ENCODE results near the gene MLLT1.

The MLLT1 gene

GRCh38 chr19:6229951-6230712, 49.6 kb downstream of the MLLT1 start:
- DNase-seq (ENCODE audit: low spot score) = no peak
- Mint-ChIP-seq H3K36me3 (ENCODE audit: low read depth) (peaks cover 5% of the 10 kb centered on the region), H3K4me1 (ENCODE audit: low read depth) (peaks cover 6% of the 10 kb centered on the region), H3K27ac (no peak overlapping the region), H3K4me3 (no peak overlapping the region), H3K9me3 (no peaks in the 10 kb centered on the region), H3K27me3 (ENCODE audit: low read depth) (no peaks in the 10 kb centered on the region)

DNA sequence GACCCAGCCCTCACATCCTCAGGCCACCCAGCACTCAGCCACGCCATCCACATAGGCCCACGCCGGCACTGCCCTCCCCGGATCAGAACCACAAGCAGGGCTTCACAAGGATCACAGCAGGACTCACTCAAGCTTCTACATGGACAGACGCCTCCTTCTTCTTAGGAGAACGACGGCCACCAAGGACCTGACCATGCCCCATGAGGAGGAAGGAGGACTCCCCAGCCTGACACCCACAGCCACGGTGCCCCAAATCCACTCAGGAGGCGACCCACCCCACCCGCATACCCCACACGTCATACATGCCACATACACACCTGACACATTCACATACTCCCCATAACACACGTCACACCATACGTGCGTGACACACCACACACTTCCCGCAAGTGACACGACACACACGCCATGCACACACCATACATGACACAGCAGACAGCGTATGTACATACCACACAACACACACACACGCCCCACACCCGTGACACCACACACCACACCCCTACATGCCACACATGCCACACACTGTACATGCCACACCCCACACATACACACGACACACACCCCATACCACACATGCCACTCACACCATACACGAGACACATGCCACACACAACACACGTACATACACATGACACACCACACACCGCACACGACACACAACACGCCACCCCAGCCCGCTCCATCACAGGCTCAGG, 50.4 kb downstream of the MLLT1 start:
- H3K36me3 Mint-ChIP-seq (ENCODE audit: low read depth) = peaks cover 5% of the 10 kb centered on the region
- no peak overlapping the region for H3K4me3 Mint-ChIP-seq
- no peak overlapping the region for H3K27ac Mint-ChIP-seq
- no peak for DNase-seq (ENCODE audit: low spot score)
- peaks cover 6% of the 10 kb centered on the region for H3K4me1 Mint-ChIP-seq (ENCODE audit: low read depth)
- no peaks in the 10 kb centered on the region for H3K9me3 Mint-ChIP-seq
- H3K27me3 Mint-ChIP-seq (ENCODE audit: low read depth) = no peaks in the 10 kb centered on the region

DNA sequence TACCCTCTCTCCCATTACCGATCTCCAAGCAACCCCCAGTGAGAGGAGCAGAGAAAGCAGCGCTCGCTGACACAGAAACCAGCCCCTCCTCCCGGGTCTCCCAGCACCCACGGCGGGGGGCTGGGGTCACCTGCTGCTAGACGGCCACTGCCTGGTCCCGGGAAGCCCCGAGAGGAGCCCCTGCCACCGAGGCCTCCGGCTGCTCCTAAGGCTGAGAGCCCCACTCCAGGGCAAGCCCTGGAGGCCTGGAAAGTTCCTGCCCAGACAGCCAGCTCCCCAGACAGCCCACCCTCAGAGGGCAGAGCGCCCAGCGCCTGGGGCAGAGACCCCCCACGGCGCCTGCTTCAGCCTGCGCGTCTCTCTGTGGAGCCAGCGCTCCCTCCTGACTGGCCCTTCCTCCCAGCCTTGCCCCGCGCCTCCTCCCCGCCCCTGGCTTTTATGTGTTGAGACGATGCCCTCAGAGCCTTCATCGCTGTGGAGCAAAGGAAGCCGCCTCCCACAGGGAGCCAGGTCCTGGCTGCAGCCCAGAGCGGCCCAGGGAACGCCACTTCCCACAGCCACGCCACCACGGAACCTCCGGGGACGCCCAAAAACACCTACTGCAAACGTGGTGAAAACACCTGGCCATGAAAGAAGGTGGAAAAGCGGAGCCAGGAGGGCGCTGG, 51.1 kb downstream of the MLLT1 start:
- Mint-ChIP-seq H3K27ac (no peak overlapping the region), H3K9me3 (no peaks in the 10 kb centered on the region), H3K36me3 (ENCODE audit: low read depth) (peaks cover 5% of the 10 kb centered on the region), H3K4me3 (no peak overlapping the region), H3K4me1 (ENCODE audit: low read depth) (peaks cover 6% of the 10 kb centered on the region), H3K27me3 (ENCODE audit: low read depth) (no peaks in the 10 kb centered on the region)
- DNase-seq (ENCODE audit: low spot score) = no peak

DNA sequence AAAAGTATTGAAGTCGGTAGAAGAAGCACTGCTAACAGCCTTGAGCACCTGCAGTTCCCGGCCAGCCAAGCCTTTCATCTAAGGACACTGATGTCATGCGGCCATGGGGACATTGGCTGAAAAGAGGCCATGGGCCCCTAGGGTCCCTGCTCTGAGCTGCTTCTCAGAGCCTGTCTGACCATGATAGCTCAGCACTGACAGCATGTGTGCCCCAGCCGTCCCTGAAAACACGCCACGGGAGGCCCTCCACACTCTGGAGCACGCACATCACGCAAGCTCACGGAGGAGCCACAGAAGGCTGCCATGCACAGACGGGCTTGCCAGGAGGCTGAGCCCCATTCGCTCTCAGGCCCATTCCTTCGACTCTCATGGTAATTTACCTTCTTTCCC, 51.8 kb downstream of the MLLT1 start:
- H3K4me3 Mint-ChIP-seq = no peak overlapping the region
- no peaks in the 10 kb centered on the region for H3K27me3 Mint-ChIP-seq (ENCODE audit: low read depth)
- DNase-seq (ENCODE audit: low spot score) = no peak
- H3K36me3 Mint-ChIP-seq (ENCODE audit: low read depth) = peaks cover 5% of the 10 kb centered on the region
- H3K27ac Mint-ChIP-seq = no peak overlapping the region
- H3K9me3 Mint-ChIP-seq = no peaks in the 10 kb centered on the region
- H3K4me1 Mint-ChIP-seq (ENCODE audit: low read depth) = peaks cover 6% of the 10 kb centered on the region

DNA sequence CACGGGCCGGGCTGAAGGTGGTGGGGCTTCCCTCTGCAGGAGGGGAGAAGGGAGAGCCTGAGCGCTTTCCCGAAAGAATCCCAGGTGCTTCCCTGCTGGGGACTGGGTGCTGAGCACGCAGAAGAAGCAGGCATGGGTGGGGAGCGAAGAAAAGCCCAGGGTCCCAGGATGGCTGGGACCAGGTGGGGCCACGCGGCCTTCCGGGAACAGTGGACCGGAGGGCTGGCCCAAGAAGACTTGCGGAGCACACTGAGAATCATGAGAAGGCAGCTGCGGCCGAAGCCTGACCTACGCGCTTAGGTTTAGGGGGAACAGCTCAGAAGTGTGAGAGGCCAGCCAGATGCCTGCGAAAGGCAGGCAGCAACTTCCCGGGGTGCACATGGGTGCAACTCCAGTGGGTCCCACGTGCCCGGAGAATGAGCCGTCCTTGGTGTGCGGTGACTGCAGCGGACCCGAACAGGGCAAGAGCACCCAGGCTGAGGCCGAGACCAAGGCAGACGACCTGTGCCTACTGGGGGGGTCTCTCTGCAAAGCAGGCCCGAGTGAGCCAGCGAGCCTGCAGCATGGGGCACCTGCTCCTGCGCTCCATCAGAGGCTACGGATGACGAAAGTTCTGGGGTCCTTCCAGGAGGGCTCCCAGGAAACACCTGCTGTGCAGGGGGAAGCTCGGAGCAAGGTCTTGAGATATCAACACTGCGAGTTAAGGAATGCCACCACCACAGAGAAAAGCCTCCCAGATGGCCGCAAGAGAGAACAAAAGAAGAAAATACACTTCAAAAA, 52.4 kb downstream of the MLLT1 start:
- H3K9me3 Mint-ChIP-seq = no peaks in the 10 kb centered on the region
- H3K36me3 Mint-ChIP-seq (ENCODE audit: low read depth) = peaks cover 5% of the 10 kb centered on the region
- no peak for DNase-seq (ENCODE audit: low spot score)
- peaks cover 4% of the 10 kb centered on the region for H3K4me1 Mint-ChIP-seq (ENCODE audit: low read depth)
- no peaks in the 10 kb centered on the region for H3K27me3 Mint-ChIP-seq (ENCODE audit: low read depth)
- H3K4me3 Mint-ChIP-seq = no peak overlapping the region
- no peak overlapping the region for H3K27ac Mint-ChIP-seq

GRCh38 chr19:6226444-6227155, 53.2 kb downstream of the MLLT1 start:
- no peak overlapping the region for H3K27ac Mint-ChIP-seq

DNA sequence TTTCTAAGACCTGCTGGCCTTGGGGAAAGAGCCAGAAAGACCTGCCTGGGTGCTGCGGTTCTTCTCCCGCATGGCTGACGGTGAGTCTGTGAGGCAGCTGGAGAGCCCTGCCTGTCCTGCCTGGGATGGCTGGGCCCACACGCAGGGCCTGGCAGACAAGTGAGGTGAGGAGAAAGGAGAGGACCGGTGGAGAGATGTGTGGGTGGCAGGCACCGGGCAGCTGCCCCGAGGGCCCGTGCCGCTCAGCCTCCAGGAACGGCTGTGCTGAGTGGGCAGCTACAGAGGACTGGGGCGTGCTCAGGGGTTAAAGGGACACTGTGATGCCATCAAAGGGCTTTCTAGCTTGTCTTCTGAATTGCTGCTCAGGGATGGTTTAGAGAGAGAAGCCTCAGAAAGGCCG, 53.8 kb downstream of the MLLT1 start:
- Mint-ChIP-seq H3K36me3 (ENCODE audit: low read depth) (peaks cover 5% of the 10 kb centered on the region), H3K4me3 (no peak overlapping the region), H3K4me1 (ENCODE audit: low read depth) (peaks cover 2% of the 10 kb centered on the region), H3K27me3 (ENCODE audit: low read depth) (no peaks in the 10 kb centered on the region), H3K9me3 (no peaks in the 10 kb centered on the region), H3K27ac (no peak overlapping the region)
- no peak for DNase-seq (ENCODE audit: low spot score)

More at GRCh38 chr19:6226444-6227155, 53.2 kb downstream of the MLLT1 start:
- no peak for DNase-seq (ENCODE audit: low spot score)
- H3K9me3 Mint-ChIP-seq = no peaks in the 10 kb centered on the region
- peaks cover 2% of the 10 kb centered on the region for H3K4me1 Mint-ChIP-seq (ENCODE audit: low read depth)
- H3K36me3 Mint-ChIP-seq (ENCODE audit: low read depth) = peaks cover 5% of the 10 kb centered on the region
- no peak overlapping the region for H3K4me3 Mint-ChIP-seq
- H3K27me3 Mint-ChIP-seq (ENCODE audit: low read depth) = no peaks in the 10 kb centered on the region

GRCh38 chr19:6225232-6225865, 54.4 kb downstream of the MLLT1 start:
- Mint-ChIP-seq H3K27ac (no peak overlapping the region), H3K4me1 (ENCODE audit: low read depth) (no peaks in the 10 kb centered on the region), H3K27me3 (ENCODE audit: low read depth) (no peaks in the 10 kb centered on the region), H3K4me3 (no peak overlapping the region), H3K36me3 (ENCODE audit: low read depth) (peaks cover 5% of the 10 kb centered on the region), H3K9me3 (no peaks in the 10 kb centered on the region)
- DNase-seq (ENCODE audit: low spot score) = no peak

- no peak for DNase-seq (ENCODE audit: low spot score)
- Mint-ChIP-seq H3K36me3 (ENCODE audit: low read depth) (peaks cover 5% of the 10 kb centered on the region), H3K27ac (no peak overlapping the region), H3K4me1 (ENCODE audit: low read depth) (no peaks in the 10 kb centered on the region), H3K4me3 (no peak overlapping the region), H3K9me3 (no peaks in the 10 kb centered on the region), H3K27me3 (ENCODE audit: low read depth) (no peaks in the 10 kb centered on the region)
Observed at GRCh38 chr19:6224308-6224675, 55.5 kb downstream of the MLLT1 start.

- Mint-ChIP-seq H3K27ac (no peak overlapping the region), H3K36me3 (ENCODE audit: low read depth) (peaks cover 5% of the 10 kb centered on the region), H3K9me3 (no peaks in the 10 kb centered on the region), H3K27me3 (ENCODE audit: low read depth) (no peaks in the 10 kb centered on the region), H3K4me3 (no peak overlapping the region), H3K4me1 (ENCODE audit: low read depth) (no peaks in the 10 kb centered on the region)
- DNase-seq (ENCODE audit: low spot score) = no peak
Observed at GRCh38 chr19:6223461-6224307, 56.1 kb downstream of the MLLT1 start.

GRCh38 chr19:6222884-6223283, 56.9 kb downstream of the MLLT1 start:
- Mint-ChIP-seq H3K27me3 (ENCODE audit: low read depth) (no peaks in the 10 kb centered on the region), H3K27ac (no peak overlapping the region), H3K4me1 (ENCODE audit: low read depth) (peaks cover 4% of the 10 kb centered on the region), H3K9me3 (no peaks in the 10 kb centered on the region), H3K4me3 (no peak overlapping the region), H3K36me3 (ENCODE audit: low read depth) (peaks cover 5% of the 10 kb centered on the region)
- DNase-seq (ENCODE audit: low spot score) = no peak

DNA sequence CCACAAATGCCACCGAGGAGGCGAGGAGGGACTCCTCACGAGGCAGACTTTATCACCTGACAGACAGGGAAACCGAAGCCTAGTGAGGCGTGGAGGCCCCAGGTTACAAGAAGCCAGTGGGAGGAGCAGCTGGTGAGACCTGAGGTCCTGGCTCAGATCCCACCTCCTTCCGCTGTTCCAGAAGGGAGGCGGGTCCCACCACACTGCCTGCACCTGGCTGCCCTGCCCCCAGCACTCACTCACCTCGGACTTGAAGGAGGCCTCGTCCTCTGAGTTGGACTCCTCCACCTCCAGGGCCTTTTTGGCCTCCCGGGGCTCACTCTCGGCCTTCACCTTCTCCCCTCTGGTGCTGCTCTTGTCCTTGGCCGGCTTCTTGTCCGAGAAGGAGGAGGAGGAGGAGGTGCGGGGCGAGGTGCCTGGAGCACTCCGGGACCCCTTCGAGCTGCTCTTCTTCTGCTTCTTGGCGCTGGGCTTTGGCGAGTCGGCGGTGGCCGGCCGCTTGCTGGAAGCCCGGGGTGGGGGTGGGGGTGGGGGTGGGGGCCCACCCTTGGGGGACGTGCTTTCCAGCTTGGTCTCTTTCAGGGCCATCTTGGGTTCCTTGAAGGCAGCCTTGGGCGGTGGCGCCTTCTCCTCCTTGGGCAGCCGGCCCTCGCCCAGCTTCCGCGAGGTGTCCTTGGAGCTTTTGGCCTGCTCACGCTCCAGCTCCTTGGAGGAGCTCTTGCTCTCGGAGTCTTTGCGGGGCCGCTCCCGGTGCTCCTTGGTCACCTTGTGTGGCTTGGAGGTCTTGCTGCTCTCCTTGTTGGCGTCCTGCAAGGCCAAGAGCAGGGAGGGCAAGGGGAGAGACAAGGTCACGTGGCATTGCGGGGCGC, 57.7 kb downstream of the MLLT1 start:
- Mint-ChIP-seq H3K27ac (no peak overlapping the region), H3K9me3 (no peaks in the 10 kb centered on the region), H3K36me3 (ENCODE audit: low read depth) (peaks cover 5% of the 10 kb centered on the region), H3K4me1 (ENCODE audit: low read depth) (peaks cover 4% of the 10 kb centered on the region), H3K27me3 (ENCODE audit: low read depth) (no peaks in the 10 kb centered on the region), H3K4me3 (no peak overlapping the region)
- DNase-seq (ENCODE audit: low spot score) = no peak
